Measurements from ENCODE around the gene SKOR2.
"Not testable (repeated sequence)": the region's sequence is repeated elsewhere in the genome, so short reads cannot be mapped to it uniquely, and the experiment has no call there.

SKOR2 gene

GRCh38 chr18:47254341-47254939 lies 3.0 kb upstream of the SKOR2 start:
- no peak for DNase-seq (ENCODE audit: low read depth in 2 of 2)

- DNase-seq (ENCODE audit: low read depth in 2 of 2) = no peak
These were observed 1.7 kb upstream of the SKOR2 start for GRCh38 chr18:47253101-47253654.

GRCh38 chr18:47250391-47251046 lies 941 bp downstream of the SKOR2 start:
- DNase-seq (ENCODE audit: low read depth in 2 of 2) = no peak

- DNase-seq (ENCODE audit: low read depth in 2 of 2) = no peak
These were observed 2.0 kb downstream of the SKOR2 start for GRCh38 chr18:47249314-47249981.

- DNase-seq (ENCODE audit: low read depth in 2 of 2) = no peak
These were observed 2.7 kb downstream of the SKOR2 start for GRCh38 chr18:47248604-47249313.

GRCh38 chr18:47248115-47248603 lies 3.3 kb downstream of the SKOR2 start:
- no peak for DNase-seq (ENCODE audit: low read depth in 2 of 2)

- no peak for DNase-seq (ENCODE audit: low read depth in 2 of 2)
These were observed 3.9 kb downstream of the SKOR2 start for GRCh38 chr18:47247416-47248114.

GRCh38 chr18:47247036-47247415 lies 4.4 kb downstream of the SKOR2 start:
- no peak for DNase-seq (ENCODE audit: low read depth in 2 of 2)

GRCh38 chr18:47246027-47246971 lies 5.2 kb downstream of the SKOR2 start:
- DNase-seq (ENCODE audit: low read depth in 2 of 2) = no peak

- no peak for DNase-seq (ENCODE audit: low read depth in 2 of 2)
These were observed 7.4 kb downstream of the SKOR2 start for GRCh38 chr18:47244086-47244485.

- DNase-seq (ENCODE audit: low read depth in 2 of 2) = no peak
These were observed 16.4 kb downstream of the SKOR2 start for GRCh38 chr18:47235096-47235495.

GRCh38 chr18:47226660-47227059 lies 24.8 kb downstream of the SKOR2 start:
- no peak for DNase-seq (ENCODE audit: low read depth in 2 of 2)

GRCh38 chr18:47215554-47216138 lies 35.8 kb downstream of the SKOR2 start:
- DNase-seq (ENCODE audit: low read depth in 2 of 2) = no peak

- DNase-seq (ENCODE audit: low read depth in 2 of 2) = no peak
These were observed 42.3 kb downstream of the SKOR2 start for GRCh38 chr18:47209171-47209570.

- DNase-seq (ENCODE audit: low read depth in 2 of 2) = no peak
These were observed 44.4 kb downstream of the SKOR2 start for GRCh38 chr18:47206945-47207637.

- DNase-seq (ENCODE audit: low read depth in 2 of 2) = no peak
These were observed 46.4 kb downstream of the SKOR2 start for GRCh38 chr18:47204908-47205522.

GRCh38 chr18:47203626-47204464 lies 47.6 kb downstream of the SKOR2 start:
- no peak for DNase-seq (ENCODE audit: low read depth in 2 of 2)

- not testable (repeated sequence) for DNase-seq (ENCODE audit: low read depth in 2 of 2)
These were observed 55.5 kb downstream of the SKOR2 start for GRCh38 chr18:47195961-47196360.

Measured in stimulated activated CD8-positive, alpha-beta memory T cell treated with anti-CD3 and anti-CD28 coated beads, Interleukin-7, amount 100 ng/mL, for 4 hours (primary cell).